HUES48 (cell line): ENCODE data around the gene TYMP.
"Not testable (repeated sequence)": the region's sequence is repeated elsewhere in the genome, so short reads cannot be mapped to it uniquely, and the experiment has no call there.

ENCODE experiments used
- H3K27ac ChIP-seq: one replicate; pipeline ENCODE4 v1.7.0; 2013; ENCODE audit warnings: low read depth, low read length, inconsistent platforms
- H3K27me3 ChIP-seq: 2 replicates; pipeline ENCODE4 v1.6.1; 2013; ENCODE audit warnings: mild to moderate bottlenecking, low read length; ENCODE audit not compliant: control insufficient read depth, insufficient read depth
- H3K36me3 ChIP-seq: 2 replicates; pipeline ENCODE4 v1.6.1; 2013; ENCODE audit warnings: low read length; ENCODE audit not compliant: control insufficient read depth, insufficient read depth
- H3K4me1 ChIP-seq: 2 replicates; pipeline ENCODE4 v1.6.1; 2013; ENCODE audit warnings: mild to moderate bottlenecking, low read length; ENCODE audit not compliant: control insufficient read depth, insufficient read depth
- H3K4me3 ChIP-seq: 2 replicates; pipeline ENCODE4 v1.5.1; 2013; ENCODE audit warnings: mild to moderate bottlenecking, low read depth, low read length
- H3K9ac ChIP-seq: 2 replicates; pipeline ENCODE4 v1.6.1; 2013; ENCODE audit warnings: mild to moderate bottlenecking, low read depth, low read length, moderate library complexity
- H3K9me3 ChIP-seq: 2 replicates; pipeline ENCODE4 v1.6.1; 2013; ENCODE audit warnings: low read length; ENCODE audit not compliant: control insufficient read depth, insufficient read depth

The TYMP gene

DNA sequence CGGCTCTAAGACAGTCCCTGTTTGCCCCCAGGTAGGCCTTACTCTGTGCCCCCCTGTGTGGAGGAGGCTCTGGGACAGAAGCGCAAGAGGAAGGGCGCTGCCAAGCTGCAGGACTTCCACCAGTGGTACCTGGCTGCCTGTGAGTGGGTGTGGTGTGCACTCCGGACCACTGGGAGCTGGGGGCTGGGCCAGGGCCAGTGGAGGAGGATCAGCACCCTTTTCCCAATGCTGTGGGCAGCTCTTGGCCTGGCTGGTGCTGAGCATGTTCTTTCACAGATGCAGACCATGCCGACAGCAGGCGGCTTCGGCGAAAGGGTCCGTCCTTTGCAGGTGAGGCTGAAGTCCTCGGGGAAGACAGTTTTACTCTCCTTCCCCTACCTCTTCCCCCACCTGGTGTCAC lies 8.1 kb downstream of the TYMP start:
- peaks cover 62% of the 10 kb centered on the region for H3K36me3 ChIP-seq
- no peak overlapping the region for H3K4me3 ChIP-seq
- no peaks in the 10 kb centered on the region for H3K9me3 ChIP-seq
- no peak overlapping the region for H3K9ac ChIP-seq
- peaks cover 2% of the 10 kb centered on the region; the same call in 1 of the 2 replicates for H3K27me3 ChIP-seq
- no peaks in the 10 kb centered on the region for H3K4me1 ChIP-seq
- H3K27ac ChIP-seq = no peak overlapping the region

DNA sequence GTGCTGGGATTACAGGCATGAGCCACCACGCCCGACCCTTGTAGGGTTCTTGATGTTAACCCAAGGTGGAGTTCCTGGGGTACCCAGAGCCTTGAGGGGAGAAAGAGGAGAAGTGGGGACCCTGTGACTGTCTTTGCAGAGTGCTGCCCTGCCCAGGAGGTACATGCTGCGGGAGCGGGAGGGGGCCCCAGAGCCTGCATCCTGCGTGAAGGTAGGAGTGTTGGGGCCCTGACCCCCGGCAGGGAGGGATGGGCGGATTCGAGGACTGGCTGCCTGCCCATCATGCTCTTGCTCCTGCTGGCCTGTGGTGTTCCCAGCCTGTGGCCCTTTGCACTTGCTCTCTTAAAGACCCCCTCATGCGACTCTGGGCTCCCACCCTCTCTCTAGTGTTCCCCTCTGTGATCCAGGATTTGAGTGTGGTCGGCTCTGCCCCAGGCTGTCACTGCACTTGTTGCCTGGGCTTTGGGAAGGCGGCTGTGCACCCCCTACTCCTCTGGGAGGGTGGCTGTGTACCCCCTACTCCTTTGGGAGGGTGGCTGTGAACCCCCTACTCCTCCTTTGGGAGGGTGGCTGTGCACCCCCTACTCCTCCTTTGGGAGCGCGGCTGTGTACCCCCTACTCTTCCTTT lies 8.9 kb downstream of the TYMP start:
- H3K27ac ChIP-seq = no peak overlapping the region
- no peak overlapping the region for H3K9ac ChIP-seq
- no peaks in the 10 kb centered on the region for H3K27me3 ChIP-seq
- no peak overlapping the region for H3K4me3 ChIP-seq
- H3K4me1 ChIP-seq = no peaks in the 10 kb centered on the region
- peaks cover 67% of the 10 kb centered on the region for H3K36me3 ChIP-seq
- H3K9me3 ChIP-seq = no peaks in the 10 kb centered on the region

DNA sequence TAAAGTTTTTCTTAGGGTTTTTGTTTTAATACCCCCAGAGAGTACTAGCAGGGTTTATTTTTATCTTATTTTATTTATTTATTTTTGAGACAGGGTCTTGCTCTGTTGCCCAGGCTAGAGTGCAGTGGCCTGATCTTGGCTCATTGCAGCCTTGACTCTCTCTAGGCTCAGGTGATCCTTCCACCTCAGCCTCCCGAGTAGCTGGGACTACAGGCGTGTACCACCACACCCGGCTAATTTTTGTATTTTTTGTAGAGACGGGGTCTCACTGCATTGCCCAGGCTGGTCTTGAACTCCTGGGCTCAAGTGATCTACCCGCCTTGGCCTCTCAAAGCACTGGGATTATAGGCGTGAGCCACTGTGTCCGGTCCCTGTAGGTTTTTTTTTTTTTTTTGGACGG lies 9.6 kb downstream of the TYMP start:
- H3K4me1 ChIP-seq, H3K4me3 ChIP-seq, H3K27me3 ChIP-seq, H3K27ac ChIP-seq, H3K9me3 ChIP-seq, H3K9ac ChIP-seq: not testable (repeated sequence)
- peaks cover 67% of the 10 kb centered on the region for H3K36me3 ChIP-seq

DNA sequence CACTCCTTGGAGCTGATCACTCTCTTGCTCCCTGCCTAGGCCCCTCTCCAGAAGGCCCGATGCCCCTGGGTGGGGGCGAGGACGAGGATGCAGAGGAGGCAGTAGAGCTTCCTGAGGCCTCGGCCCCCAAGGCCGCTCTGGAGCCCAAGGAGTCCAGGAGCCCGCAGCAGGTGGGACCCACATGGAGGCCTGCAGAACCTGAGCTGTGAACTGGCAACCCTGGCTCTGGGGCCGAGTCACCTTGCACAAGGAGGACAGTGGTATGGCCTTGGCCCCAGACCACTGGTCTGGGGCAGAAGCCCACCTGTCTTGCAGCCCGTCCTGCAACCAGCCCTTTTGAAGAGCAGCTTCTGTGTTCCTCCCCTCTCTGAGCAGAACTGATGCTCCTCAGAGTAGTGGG lies 10.7 kb downstream of the TYMP start:
- no peak overlapping the region for H3K9ac ChIP-seq
- H3K27ac ChIP-seq = no peak overlapping the region
- H3K4me1 ChIP-seq = no peaks in the 10 kb centered on the region
- H3K4me3 ChIP-seq = no peak overlapping the region
- peaks cover 67% of the 10 kb centered on the region for H3K36me3 ChIP-seq
- H3K9me3 ChIP-seq = no peaks in the 10 kb centered on the region
- no peaks in the 10 kb centered on the region for H3K27me3 ChIP-seq

DNA sequence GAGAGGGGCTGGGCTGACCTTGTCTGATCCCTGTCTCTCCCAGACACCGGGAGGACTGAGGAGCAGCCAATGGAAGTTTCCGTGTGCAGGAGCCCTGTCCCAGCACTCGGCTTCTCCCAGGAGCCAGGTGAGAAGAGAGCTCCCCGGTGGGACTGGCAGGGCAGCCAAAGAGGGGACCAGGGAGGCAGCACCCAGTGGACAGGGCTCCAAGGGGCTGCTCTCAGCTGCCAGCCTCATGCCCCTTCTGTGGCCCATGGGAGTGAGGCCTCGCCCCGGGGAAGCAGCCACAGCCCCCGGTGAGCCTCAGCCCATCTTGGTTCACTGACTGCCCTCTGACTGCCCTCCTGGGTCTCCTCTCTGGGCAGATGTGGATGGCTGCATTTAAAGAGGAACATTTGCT lies 11.2 kb downstream of the TYMP start:
- no peak overlapping the region for H3K9ac ChIP-seq
- H3K27me3 ChIP-seq = no peaks in the 10 kb centered on the region
- H3K36me3 ChIP-seq = peaks cover 62% of the 10 kb centered on the region

DNA sequence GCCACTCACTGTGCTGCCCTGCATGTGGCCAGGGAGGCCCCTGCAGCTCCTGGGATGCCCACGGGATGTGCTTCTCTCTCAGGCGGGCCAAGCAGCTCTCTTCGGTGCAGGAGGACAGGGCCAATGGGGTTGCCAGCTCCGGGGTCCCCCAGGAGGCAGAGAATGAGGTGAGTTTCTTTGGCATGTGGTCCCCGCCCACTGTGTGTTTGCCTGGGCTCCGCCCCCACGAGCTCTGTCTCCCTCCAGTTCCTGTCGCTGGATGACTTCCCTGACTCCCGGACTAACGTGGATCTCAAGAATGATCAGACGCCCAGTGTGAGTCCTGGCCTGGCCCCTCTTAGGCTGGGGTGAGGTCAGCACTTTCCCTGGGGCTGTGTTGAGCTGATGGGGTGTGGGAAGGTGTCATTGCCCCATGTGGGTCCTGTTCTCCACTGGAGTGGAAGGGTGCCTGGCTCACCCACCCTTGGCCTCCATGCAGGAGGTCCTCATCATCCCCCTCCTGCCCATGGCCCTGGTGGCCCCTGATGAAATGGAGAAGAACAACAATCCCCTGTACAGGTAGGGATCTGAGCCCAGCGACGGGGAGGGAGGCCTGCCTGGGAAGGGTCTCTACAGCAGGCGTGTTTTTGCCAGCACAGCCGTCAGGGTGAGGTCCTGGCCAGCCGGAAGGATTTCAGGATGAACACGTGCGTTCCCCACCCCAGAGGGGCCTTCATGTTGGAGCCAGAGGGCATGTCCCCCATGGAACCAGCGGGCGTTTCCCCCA lies 12.1 kb downstream of the TYMP start:
- Histone ChIP-seq H3K9me3 (no peaks in the 10 kb centered on the region), H3K36me3 (peaks cover 53% of the 10 kb centered on the region), H3K27me3 (no peaks in the 10 kb centered on the region), H3K9ac (no peak overlapping the region), H3K4me1 (no peaks in the 10 kb centered on the region), H3K4me3 (no peak overlapping the region), H3K27ac (no peak overlapping the region)

More for the DNA sequence above, 11.2 kb downstream of the TYMP start:
- Histone ChIP-seq H3K4me3 (no peak overlapping the region), H3K27ac (no peak overlapping the region), H3K4me1 (no peaks in the 10 kb centered on the region), H3K9me3 (no peaks in the 10 kb centered on the region)

DNA sequence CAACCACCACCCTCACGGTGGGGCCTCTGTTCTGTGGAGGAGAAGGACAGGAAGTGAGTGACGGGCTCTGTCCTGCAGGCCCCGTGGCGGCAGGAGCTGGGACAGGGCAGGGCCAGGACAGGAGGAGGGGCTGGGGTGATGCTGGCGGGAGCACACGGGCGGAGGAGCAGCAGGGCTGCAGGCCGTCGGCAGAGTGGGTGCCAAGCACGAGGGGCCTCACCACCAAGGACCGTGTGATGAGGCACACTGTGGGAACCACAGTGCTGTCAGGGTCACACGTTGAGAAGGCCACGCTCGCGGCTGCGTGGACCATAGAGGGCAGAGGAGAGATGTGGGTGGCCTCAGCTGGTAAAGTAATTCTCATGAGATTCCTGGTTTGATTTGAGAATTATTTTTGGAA lies 12.9 kb downstream of the TYMP start:
- Histone ChIP-seq H3K9me3 (no peaks in the 10 kb centered on the region), H3K27ac (no peak overlapping the region), H3K27me3 (no peaks in the 10 kb centered on the region), H3K36me3 (peaks cover 45% of the 10 kb centered on the region), H3K4me3 (no peak overlapping the region), H3K9ac (no peak overlapping the region), H3K4me1 (no peaks in the 10 kb centered on the region)

DNA sequence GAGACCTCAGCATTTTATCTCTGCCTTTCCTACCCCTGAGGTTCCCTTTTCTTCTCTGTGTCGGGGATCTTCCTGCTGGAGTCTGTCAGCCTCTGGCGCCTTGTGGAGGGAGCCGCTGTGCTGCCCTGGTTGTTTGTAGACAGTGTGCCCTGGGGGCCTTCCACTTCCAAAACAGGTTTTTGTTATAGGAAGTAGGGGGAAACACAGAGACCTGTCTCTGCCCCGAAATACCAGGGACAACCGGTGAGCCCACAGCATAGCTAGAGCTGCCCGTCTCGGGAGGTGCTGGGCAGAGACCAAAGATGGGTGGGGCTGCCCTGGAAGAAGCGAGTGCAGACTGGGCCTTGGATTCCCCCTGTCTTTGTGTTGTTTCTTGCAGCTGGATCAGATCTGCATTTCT lies 13.7 kb downstream of the TYMP start:
- Histone ChIP-seq H3K36me3 (peaks cover 37% of the 10 kb centered on the region), H3K27me3 (no peaks in the 10 kb centered on the region), H3K9me3 (no peaks in the 10 kb centered on the region), H3K9ac (no peak overlapping the region), H3K27ac (no peak overlapping the region), H3K4me3 (no peak overlapping the region), H3K4me1 (no peaks in the 10 kb centered on the region)

DNA sequence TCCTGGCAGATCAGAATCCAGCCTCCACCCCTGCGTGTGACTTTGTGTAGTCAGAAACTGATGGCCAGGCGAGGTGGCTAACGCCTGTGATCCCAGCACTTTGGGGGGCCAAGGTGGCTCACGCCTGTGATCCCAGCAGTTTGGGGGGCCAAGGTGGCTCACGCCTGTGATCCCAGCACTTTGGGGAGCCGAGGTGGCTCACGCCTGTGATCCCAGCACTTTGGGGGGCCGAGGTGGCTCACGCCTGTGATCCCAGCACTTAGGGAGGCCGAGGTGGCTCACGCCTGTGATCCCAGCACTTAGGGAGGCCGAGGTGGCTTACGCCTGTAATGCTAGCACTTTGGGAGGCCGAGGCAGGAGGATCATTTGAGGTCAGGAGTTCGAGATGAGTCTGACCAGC lies 16.6 kb downstream of the TYMP start:
- no peaks in the 10 kb centered on the region for H3K27me3 ChIP-seq
- H3K9me3 ChIP-seq = no peaks in the 10 kb centered on the region
- no peak overlapping the region for H3K4me3 ChIP-seq
- H3K4me1 ChIP-seq = peaks cover 5% of the 10 kb centered on the region; the same call in 1 of the 2 replicates
- H3K9ac ChIP-seq = no peak overlapping the region
- no peak overlapping the region for H3K27ac ChIP-seq
- peaks cover 18% of the 10 kb centered on the region for H3K36me3 ChIP-seq

DNA sequence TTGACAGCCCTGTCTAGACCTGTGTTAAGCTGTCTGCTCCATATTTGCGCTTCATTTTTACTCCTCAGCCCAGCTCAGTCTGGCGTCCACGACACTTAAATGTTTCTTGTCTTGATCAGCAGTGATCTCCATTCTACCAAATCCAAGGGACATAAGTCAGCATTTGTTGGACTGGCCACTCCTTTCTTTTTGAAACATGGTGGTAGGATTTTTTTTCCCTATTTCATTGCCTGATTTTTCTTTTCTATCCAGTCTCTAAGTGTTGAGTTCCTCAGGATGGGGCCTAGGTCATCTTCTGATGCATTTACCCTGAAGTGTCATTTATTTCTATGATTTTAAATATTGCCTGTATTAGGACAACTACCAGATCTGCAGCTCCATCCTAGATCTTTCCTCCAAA lies 20.9 kb downstream of the TYMP start:
- Histone ChIP-seq H3K27ac (peak overlapping the region; percentile 96), H3K9me3 (no peaks in the 10 kb centered on the region), H3K36me3 (peaks cover 16% of the 10 kb centered on the region)

More for the DNA sequence above, 20.9 kb downstream of the TYMP start:
- peak overlapping the region; percentile 98; the same call in 1 of the 2 replicates for H3K9ac ChIP-seq
- peaks cover 5% of the 10 kb centered on the region; the same call in 1 of the 2 replicates for H3K4me1 ChIP-seq
- peak overlapping the region; percentile 99 for H3K4me3 ChIP-seq
- no peaks in the 10 kb centered on the region for H3K27me3 ChIP-seq
